Measurements from ENCODE around the gene TBC1D13. TPM values are rescaled to one million over a fixed set of nuclear protein-coding genes. Genes with fewer than 3 reads are reported as not detected.
"Not testable (repeated sequence)": the region's sequence is repeated elsewhere in the genome, so short reads cannot be mapped to it uniquely, and the experiment has no call there.

TBC1D13 gene
- total RNA-seq, 2 experiments from 2014 or later: 19.1 to 22.5 TPM

- CTCF ChIA-PET: interaction anchor here (1.0 to 2.5 kb wide), 5 partner anchors 18 to 86 kb away, joined by 3 to 13 read pairs (median 8); partner anchors contain the start of genes ENDOG and PKN3
- Mint-ChIP-seq H3K36me3 (ENCODE audit: low read depth) (no peaks in the 10 kb centered on the region), H3K4me3 (peak overlapping the region; percentile 94), H3K27me3 (ENCODE audit: low read depth) (no peaks in the 10 kb centered on the region), H3K27ac (peak overlapping the region; percentile 95), H3K4me1 (ENCODE audit: low read depth) (peaks cover 21% of the 10 kb centered on the region), H3K9me3 (ENCODE audit: insufficient read depth) (no peaks in the 10 kb centered on the region)
- ATAC-seq: no peak
- POLR2A ChIA-PET: interaction anchor here (0.8 to 1.3 kb wide), 4 partner anchors 18 to 81 kb away, joined by 3 to 10 read pairs (median 6); partner anchors contain the start of gene ZDHHC12
- DNase-seq: no peak
Observed at GRCh38 chr9:128770286-128771030, 16.6 kb upstream of the TBC1D13 start.

GRCh38 chr9:128771094-128771721, 15.8 kb upstream of the TBC1D13 start:
- H3K27me3 Mint-ChIP-seq (ENCODE audit: low read depth): no peaks in the 10 kb centered on the region
- peaks cover 21% of the 10 kb centered on the region for H3K4me1 Mint-ChIP-seq (ENCODE audit: low read depth)
- peak; percentile 38 for DNase-seq
- POLR2A ChIA-PET: interaction anchor here (0.6 to 2.2 kb wide), 7 partner anchors 10 to 178 kb away, joined by 3 to 10 read pairs (median 4); partner anchors contain the start of genes SPOUT1 and ZDHHC12
- no peaks in the 10 kb centered on the region for H3K36me3 Mint-ChIP-seq (ENCODE audit: low read depth)
- H3K4me3 Mint-ChIP-seq: peak overlapping the region; percentile 94
- ATAC-seq: peak; percentile 46
- no peaks in the 10 kb centered on the region for H3K9me3 Mint-ChIP-seq (ENCODE audit: insufficient read depth)
- peak overlapping the region; percentile 95 for H3K27ac Mint-ChIP-seq
- CTCF ChIA-PET: interaction anchor here (1.0 to 2.5 kb wide), 5 partner anchors 17 to 86 kb away, joined by 3 to 13 read pairs (median 8); partner anchors contain the start of genes ENDOG and PKN3

GRCh38 chr9:128771745-128772519, 15.1 kb upstream of the TBC1D13 start, which contains the start of gene ZER1:
TSS of gene ZER1 (minus strand) at chr9:128771927. CDS start at chr9:128755565, 16,362 bp downstream.
- ATAC-seq (peak; percentile 95), DNase-seq (peak; percentile 94)
- peaks cover 3% of the 10 kb centered on the region for H3K9me3 Mint-ChIP-seq (ENCODE audit: insufficient read depth)
- ChIA-PET CTCF (interaction anchor here (1.0 to 2.5 kb wide), 5 partner anchors 16 to 87 kb away, joined by 3 to 13 read pairs (median 8); partner anchors contain the start of genes ENDOG and PKN3), POLR2A (interaction anchor here (0.6 to 2.2 kb wide), 8 partner anchors 10 to 178 kb away, joined by 3 to 10 read pairs (median 5); partner anchors contain the start of genes SPOUT1 and ZDHHC12)
- H3K36me3 Mint-ChIP-seq (ENCODE audit: low read depth): no peaks in the 10 kb centered on the region
- no peaks in the 10 kb centered on the region for H3K27me3 Mint-ChIP-seq (ENCODE audit: low read depth)
- peaks cover 21% of the 10 kb centered on the region for H3K4me1 Mint-ChIP-seq (ENCODE audit: low read depth)
- H3K27ac Mint-ChIP-seq: peak within 1 kb of the TSS; percentile 95
- peak within 1 kb of the TSS; percentile 94 for H3K4me3 Mint-ChIP-seq

- H3K27ac Mint-ChIP-seq: no peak overlapping the region
- no peaks in the 10 kb centered on the region for H3K36me3 Mint-ChIP-seq (ENCODE audit: low read depth)
- peak overlapping the region; percentile 8 for H3K4me3 Mint-ChIP-seq
- CTCF ChIA-PET: interaction anchor here (0.9 to 2.5 kb wide), 2 partner anchors 45 to 71 kb away, joined by 4 to 13 read pairs; partner anchors contain the start of genes ENDOG and PKN3
- peaks cover 4% of the 10 kb centered on the region for H3K9me3 Mint-ChIP-seq (ENCODE audit: insufficient read depth)
- H3K4me1 Mint-ChIP-seq (ENCODE audit: low read depth): peaks cover 21% of the 10 kb centered on the region
- no peak for DNase-seq
- POLR2A ChIA-PET: interaction anchor here (1.2 to 2.2 kb wide), 2 partner anchors 15 to 57 kb away, joined by 6 to 7 read pairs; partner anchors contain the start of gene SPOUT1
- no peak for ATAC-seq
- no peaks in the 10 kb centered on the region for H3K27me3 Mint-ChIP-seq (ENCODE audit: low read depth)
Observed at GRCh38 chr9:128773049-128773448, 14.0 kb upstream of the TBC1D13 start.

GRCh38 chr9:128774804-128775203, 12.2 kb upstream of the TBC1D13 start:
- Mint-ChIP-seq H3K4me1 (ENCODE audit: low read depth) (peaks cover 17% of the 10 kb centered on the region), H3K4me3 (no peak overlapping the region), H3K9me3 (ENCODE audit: insufficient read depth) (peaks cover 4% of the 10 kb centered on the region), H3K27ac (no peak overlapping the region), H3K27me3 (ENCODE audit: low read depth) (no peaks in the 10 kb centered on the region), H3K36me3 (ENCODE audit: low read depth) (no peaks in the 10 kb centered on the region)
- ChIA-PET CTCF (no interaction called here), POLR2A (no interaction called here)
- no peak for ATAC-seq
- DNase-seq: no peak

DNA sequence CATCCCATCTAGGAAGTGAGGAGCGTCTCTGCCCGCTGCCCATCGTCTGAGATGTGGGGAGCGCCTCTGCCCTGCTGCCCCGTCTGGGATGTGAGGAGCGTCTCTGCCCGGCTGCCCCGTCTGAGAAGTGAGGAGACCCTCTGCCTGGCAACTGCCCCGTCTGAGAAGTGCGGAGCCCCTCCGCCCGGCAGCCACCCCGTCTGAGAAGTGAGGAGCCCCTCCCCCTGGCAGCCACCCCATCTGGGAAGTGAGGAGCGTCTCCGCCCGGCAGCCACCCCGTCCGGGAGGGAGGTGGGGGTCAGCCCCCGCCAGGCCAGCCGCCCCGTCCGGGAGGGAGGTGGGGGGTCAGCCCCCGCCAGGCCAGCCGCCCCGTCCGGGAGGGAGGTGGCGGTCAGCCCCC, 7.0 kb upstream of the TBC1D13 start:
- H3K9me3 Mint-ChIP-seq (ENCODE audit: insufficient read depth); H3K4me1 Mint-ChIP-seq (ENCODE audit: low read depth); ATAC-seq; H3K4me3 Mint-ChIP-seq; POLR2A ChIA-PET; DNase-seq; H3K36me3 Mint-ChIP-seq (ENCODE audit: low read depth); H3K27me3 Mint-ChIP-seq (ENCODE audit: low read depth); H3K27ac Mint-ChIP-seq; CTCF ChIA-PET: not testable (repeated sequence)

GRCh38 chr9:128781187-128782070, 5.6 kb upstream of the TBC1D13 start:
- ATAC-seq (no peak), DNase-seq (no peak)
- CTCF ChIA-PET: interaction anchor here (1.0 to 1.8 kb wide), 3 partner anchors 10 to 79 kb away, joined by 3 to 6 read pairs (median 4); partner anchors contain the start of genes ENDOG and PKN3
- peaks cover 4% of the 10 kb centered on the region for H3K4me1 Mint-ChIP-seq (ENCODE audit: low read depth)
- peaks cover 4% of the 10 kb centered on the region for H3K9me3 Mint-ChIP-seq (ENCODE audit: insufficient read depth)
- H3K36me3 Mint-ChIP-seq (ENCODE audit: low read depth): no peaks in the 10 kb centered on the region
- H3K27me3 Mint-ChIP-seq (ENCODE audit: low read depth): peaks cover 2% of the 10 kb centered on the region
- H3K27ac Mint-ChIP-seq: no peak overlapping the region
- POLR2A ChIA-PET: interaction anchor here (0.7 kb wide), 1 partner anchor 10 kb away, joined by 3 read pairs; the partner anchor contains the start of gene ZER1
- H3K4me3 Mint-ChIP-seq: no peak overlapping the region

DNA sequence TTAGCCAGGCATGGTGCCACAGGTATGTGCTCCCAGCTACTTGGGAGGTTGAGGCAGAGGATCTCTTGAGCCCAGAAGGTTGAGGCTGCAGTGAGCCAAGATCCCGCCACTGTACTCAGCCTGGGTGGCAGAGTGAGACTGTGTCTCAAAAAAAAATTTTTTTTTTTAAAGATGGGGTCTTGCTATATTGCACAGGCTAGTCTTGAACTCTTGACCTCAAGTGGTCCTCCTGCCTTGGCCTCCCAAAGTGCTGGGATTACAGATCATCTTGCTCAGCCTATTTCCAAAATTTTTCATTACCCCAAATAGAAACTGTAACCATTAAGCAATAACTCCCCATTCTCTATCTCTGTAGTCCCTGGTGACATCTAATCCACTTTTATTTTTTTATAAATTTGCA, 4.4 kb upstream of the TBC1D13 start:
- DNase-seq: no peak
- peaks cover 2% of the 10 kb centered on the region for H3K27me3 Mint-ChIP-seq (ENCODE audit: low read depth)
- CTCF ChIA-PET: interaction anchor here (1.2 to 1.8 kb wide), 2 partner anchors 35 to 81 kb away, joined by 4 to 6 read pairs; partner anchors contain the start of genes ENDOG and PKN3

GRCh38 chr9:128785427-128785826, 1.6 kb upstream of the TBC1D13 start:
- peaks cover 25% of the 10 kb centered on the region for H3K4me1 Mint-ChIP-seq (ENCODE audit: low read depth)
- no peak overlapping the region for H3K27ac Mint-ChIP-seq

More for the DNA sequence above, 4.4 kb upstream of the TBC1D13 start:
- no peak overlapping the region for H3K27ac Mint-ChIP-seq
- no peak overlapping the region for H3K4me3 Mint-ChIP-seq
- ATAC-seq: no peak
- POLR2A ChIA-PET: interaction anchor here (1.6 kb wide), 1 partner anchor 10 kb away, joined by 3 read pairs; no protein-coding TSS in a partner anchor
- peaks cover 10% of the 10 kb centered on the region for H3K4me1 Mint-ChIP-seq (ENCODE audit: low read depth)
- no peaks in the 10 kb centered on the region for H3K36me3 Mint-ChIP-seq (ENCODE audit: low read depth)
- H3K9me3 Mint-ChIP-seq (ENCODE audit: insufficient read depth): no peaks in the 10 kb centered on the region

GRCh38 chr9:128787659-128788058, 606 bp downstream of the TBC1D13 start:
- DNase-seq (peak; percentile 28), ATAC-seq (no peak)
- ChIA-PET CTCF (interaction anchor here (1.6 to 2.5 kb wide), 2 partner anchors 17 to 30 kb away, joined by 10 to 20 read pairs; partner anchors contain the start of gene ENDOG), POLR2A (interaction anchor here (1.5 to 1.6 kb wide), 3 partner anchors 15 to 31 kb away, joined by 6 to 10 read pairs (median 7); partner anchors contain the start of gene ENDOG)
- peak overlapping the region; percentile 95 for H3K4me3 Mint-ChIP-seq
- peaks cover 13% of the 10 kb centered on the region for H3K36me3 Mint-ChIP-seq (ENCODE audit: low read depth)
- H3K4me1 Mint-ChIP-seq (ENCODE audit: low read depth): peaks cover 21% of the 10 kb centered on the region
- H3K27ac Mint-ChIP-seq: peak overlapping the region; percentile 89
- no peaks in the 10 kb centered on the region for H3K27me3 Mint-ChIP-seq (ENCODE audit: low read depth)
- no peaks in the 10 kb centered on the region for H3K9me3 Mint-ChIP-seq (ENCODE audit: insufficient read depth)

More at GRCh38 chr9:128785427-128785826, 1.6 kb upstream of the TBC1D13 start:
- no peak for DNase-seq
- ChIA-PET POLR2A (interaction anchor here (1.2 kb wide), 1 partner anchor 33 kb away, joined by 4 read pairs; the partner anchor contains the start of gene ENDOG), CTCF (no interaction called here)
- no peak for ATAC-seq
- peaks cover 2% of the 10 kb centered on the region for H3K36me3 Mint-ChIP-seq (ENCODE audit: low read depth)
- H3K27me3 Mint-ChIP-seq (ENCODE audit: low read depth): peaks cover 2% of the 10 kb centered on the region
- no peak overlapping the region for H3K4me3 Mint-ChIP-seq
- no peaks in the 10 kb centered on the region for H3K9me3 Mint-ChIP-seq (ENCODE audit: insufficient read depth)
